Fibroblast of lung (primary cell): ENCODE results near the gene PHF1. TPM values are rescaled to one million over a fixed set of nuclear protein-coding genes. Genes with fewer than 3 reads are reported as not detected.
A peak's percentile ranks its signal among the peaks of the same experiment; 100 is the strongest.
"Not testable (repeated sequence)": the region's sequence is repeated elsewhere in the genome, so short reads cannot be mapped to it uniquely, and the experiment has no call there.

Experiments
- DNase-seq, 2 donors: peaks; one replicate each; pipeline versions ENCODE4 v3.0.0 to v3.0.0-alpha.2; 2010; ENCODE audit warnings: low read depth in 2 of 2
- H2AFZ ChIP-seq: 2 replicates; pipeline ENCODE4 v1.5.1; 2012; ENCODE audit warnings: low read length, control low read depth, inconsistent platforms
- H3K27ac ChIP-seq: 2 replicates; pipeline ENCODE4 v1.5.1; 2011; ENCODE audit warnings: low read length, control low read depth; ENCODE audit not compliant: insufficient read depth
- H3K27me3 ChIP-seq: 2 replicates; pipeline ENCODE4 v1.5.1; 2011; ENCODE audit warnings: mild to moderate bottlenecking, low read length; ENCODE audit not compliant: control insufficient read depth, insufficient read depth
- H3K36me3 ChIP-seq: 2 replicates; pipeline ENCODE4 v1.5.1; 2011; ENCODE audit warnings: low read length; ENCODE audit not compliant: control insufficient read depth, insufficient read depth
- H3K4me1 ChIP-seq: 2 replicates; pipeline ENCODE4 v1.5.1; 2011; ENCODE audit warnings: low read length; ENCODE audit not compliant: control insufficient read depth, insufficient read depth; ENCODE audit errors: extremely low read depth
- H3K4me2 ChIP-seq: 2 replicates; pipeline ENCODE4 v1.5.1; 2011; ENCODE audit warnings: low read length, control low read depth; ENCODE audit not compliant: insufficient read depth; ENCODE audit errors: extremely low read depth
- H3K4me3 ChIP-seq, 4 experiments: fragments of 200-600 bp in 1 of 4; sonication (generic) in 1 of 4; replicated peaks in 1 of 4; 2 replicates each; pipeline ENCODE4 v1.5.1; 2011 to 2016; ENCODE audit warnings: low read length in 4 of 4, low read depth in 3 of 4, mild to moderate bottlenecking in 3 of 4, control low read depth in 2 of 4, inconsistent platforms in 1 of 4, mixed read lengths in 1 of 4; ENCODE audit not compliant: insufficient read depth in 1 of 4; ENCODE audit errors: control extremely low read depth in 1 of 4
- H3K79me2 ChIP-seq: 2 replicates; pipeline ENCODE4 v1.5.1; 2012; ENCODE audit warnings: mild to moderate bottlenecking, low read length, inconsistent platforms; ENCODE audit not compliant: control insufficient read depth, insufficient read depth
- H3K9ac ChIP-seq: 2 replicates; pipeline ENCODE4 v1.5.1; 2011; ENCODE audit warnings: mild to moderate bottlenecking, low read length, control low read depth; ENCODE audit not compliant: insufficient read depth
- H3K9me3 ChIP-seq: 2 replicates; pipeline ENCODE4 v1.5.1; 2012; ENCODE audit warnings: low read depth, low read length; ENCODE audit not compliant: control insufficient read depth, insufficient read depth
- H4K20me1 ChIP-seq: 2 replicates; pipeline ENCODE4 v1.5.1; 2011; ENCODE audit warnings: low read length; ENCODE audit not compliant: control insufficient read depth, insufficient read depth; ENCODE audit errors: extremely low read depth
- CTCF ChIP-seq, 2 donors: IDR thresholded peaks in 1 of 2; conservative IDR thresholded peaks in 1 of 2; 1 replicate in 1 of 2; 2 replicates in 1 of 2; pipeline ENCODE4 v1.5.1; 2011 to 2012; ENCODE audit warnings: low read length in 2 of 2, control low read depth in 1 of 2, inconsistent platforms in 1 of 2, low read depth in 1 of 2, mild to moderate bottlenecking in 1 of 2
- EZH2 ChIP-seq: IDR thresholded peaks from 2 replicates; pipeline ENCODE4 v1.5.1; 2012; ENCODE audit warnings: low read length, control low read depth, mild to moderate bottlenecking; ENCODE audit errors: missing control alignments
- polyA minus RNA-seq: library from RNA; depleted of rRNA, polyadenylated mRNA; stranded (reverse); fragments of >200 nt; gene quantifications from 2 replicates; pipeline ENCODE4 v1.2.3, GENCODE V29; 2011; ENCODE audit warnings: low replicate concordance
- polyA plus RNA-seq, 2 donors: library from polyadenylated mRNA; depleted of rRNA in 1 of 2; stranded (reverse) in 1 of 2; unstranded in 1 of 2; fragments of >200 nt; gene quantifications; 2 replicates each; pipeline ENCODE4 v1.2.1, GENCODE V29; 2011 to 2012; ENCODE audit warnings: missing spikeins in 1 of 2
- total RNA-seq: library from RNA; depleted of rRNA; stranded (reverse); fragments of >200 nt; gene quantifications from 2 replicates; pipeline ENCODE4 v1.2.1, GENCODE V29; 2014

Gene PHF1
- 24.4 and 28.9 TPM in 2 replicates for total RNA-seq
- 29.6 and 32.9 TPM in 2 replicates for polyA plus RNA-seq
- polyA plus RNA-seq (2012) = 33.7 and 33.9 TPM in 2 replicates
- polyA minus RNA-seq = 47.0 and 75.3 TPM in 2 replicates

- peaks cover 16% of the 10 kb centered on the region for H3K4me1 ChIP-seq
- H3K27me3 ChIP-seq = no peaks in the 10 kb centered on the region
- no peaks in the 10 kb centered on the region for H3K9me3 ChIP-seq
- H3K9ac ChIP-seq = peak within 1 kb of the TSS; percentile 80
- H3K79me2 ChIP-seq = peaks cover 40% of the 10 kb centered on the region
- DNase-seq = peak; percentile 83 to 85
- H3K36me3 ChIP-seq = peaks cover 15% of the 10 kb centered on the region
- H2AFZ ChIP-seq = peak within 1 kb of the TSS; percentile 70
- H3K4me2 ChIP-seq = peak within 1 kb of the TSS; percentile 86
- TF ChIP-seq EZH2 = no peak
- TF ChIP-seq CTCF (conservative IDR thresholded peaks at IDR 0.05 in 1 of 2, IDR thresholded peaks at IDR 0.05 in 1 of 2; ENCODE audit: low read depth in 1 of 2, low read length in 2 of 2) = no peak
- H3K27ac ChIP-seq = peak within 1 kb of the TSS; percentile 85
- no peaks in the 10 kb centered on the region for H4K20me1 ChIP-seq
- peak within 1 kb of the TSS; percentile 65 to 79 (median 77) for H3K4me3 ChIP-seq
Observed at GRCh38 chr6:33410711-33411631, at the start of gene PHF1. Gene PHF1 (plus strand): TSS chr6:33411014. CDS start chr6:33412264, 1,250 bp downstream.

- DNase-seq, H3K4me2 ChIP-seq, H3K79me2 ChIP-seq, H3K4me1 ChIP-seq, H3K36me3 ChIP-seq, H4K20me1 ChIP-seq, H3K9ac ChIP-seq, H2AFZ ChIP-seq, H3K4me3 ChIP-seq, H3K9me3 ChIP-seq, H3K27me3 ChIP-seq, H3K27ac ChIP-seq: not testable (repeated sequence)
Observed at GRCh38 chr6:33363486-33363885, 47.3 kb upstream of the PHF1 start.

GRCh38 chr6:33364475-33365205 is 46.2 kb upstream of the PHF1 start:
- not testable (repeated sequence) for H3K36me3 ChIP-seq, H2AFZ ChIP-seq, H3K27me3 ChIP-seq, H3K27ac ChIP-seq, H3K4me3 ChIP-seq, H4K20me1 ChIP-seq, H3K9me3 ChIP-seq, H3K9ac ChIP-seq, H3K79me2 ChIP-seq, H3K4me1 ChIP-seq, H3K4me2 ChIP-seq
- peak; percentile 60 to 81 for DNase-seq

- DNase-seq, H3K4me2 ChIP-seq, H3K9ac ChIP-seq, H3K4me1 ChIP-seq, H2AFZ ChIP-seq, H3K36me3 ChIP-seq, H3K27me3 ChIP-seq, H3K27ac ChIP-seq, H4K20me1 ChIP-seq, H3K4me3 ChIP-seq, H3K79me2 ChIP-seq, H3K9me3 ChIP-seq: not testable (repeated sequence)
Observed at GRCh38 chr6:33365206-33365971, 45.4 kb upstream of the PHF1 start.
